Lung (tissue), 12 donors: ENCODE measurements around the gene HS3ST3B1. TPM values are rescaled to one million over a fixed set of nuclear protein-coding genes. Genes with fewer than 3 reads are reported as not detected.
A peak's percentile ranks its signal among the peaks of the same experiment; 100 is the strongest.

Experiments
- ATAC-seq: fragments of 200-7000 bp; cut with Tn5 transposase; one replicate; pipeline ENCODE4 v1.9.1; 2020; ENCODE audit warnings: moderate number of reproducible peaks; ENCODE audit not compliant: insufficient read depth, low FRiP score
- DNase-seq, 3 donors: peaks; one replicate each; pipeline ENCODE4 v3.0.0-alpha.2; 2013 to 2017
- H3K27ac ChIP-seq, 2 donors: one replicate each; pipeline ENCODE4 v1.5.1; 2013; ENCODE audit warnings: mild to moderate bottlenecking in 2 of 2, moderate library complexity in 2 of 2, control low read depth in 1 of 2, inconsistent platforms in 1 of 2, low read depth in 1 of 2, low read length in 1 of 2
- H3K27me3 ChIP-seq, 3 donors: one replicate each; pipeline ENCODE4 v1.5.1; 2013; ENCODE audit warnings: low read length in 2 of 3; ENCODE audit not compliant: control insufficient read depth in 3 of 3, insufficient read depth in 3 of 3
- H3K36me3 ChIP-seq, 4 donors: one replicate each; pipeline ENCODE4 v1.5.1; 2013; ENCODE audit warnings: low read length in 4 of 4, mild to moderate bottlenecking in 1 of 4, moderate library complexity in 1 of 4; ENCODE audit not compliant: control insufficient read depth in 4 of 4, insufficient read depth in 4 of 4
- H3K4me1 ChIP-seq, 5 donors: one replicate each; pipeline ENCODE4 v1.5.1; 2013; ENCODE audit warnings: low read length in 5 of 5, mild to moderate bottlenecking in 2 of 5, moderate library complexity in 1 of 5; ENCODE audit not compliant: control insufficient read depth in 5 of 5, insufficient read depth in 5 of 5
- H3K4me3 ChIP-seq: one replicate; pipeline ENCODE4 v1.5.1; 2013; ENCODE audit warnings: mild to moderate bottlenecking, control low read depth, moderate library complexity
- H3K9ac ChIP-seq, 2 donors: one replicate each; pipeline ENCODE4 v1.5.1; 2013; ENCODE audit warnings: low read length in 2 of 2, control low read depth in 1 of 2; ENCODE audit not compliant: insufficient read depth in 1 of 2
- H3K9me3 ChIP-seq, 4 donors: one replicate each; pipeline ENCODE4 v1.5.1; 2013; ENCODE audit warnings: low read length in 3 of 4, mild to moderate bottlenecking in 1 of 4, moderate library complexity in 1 of 4; ENCODE audit not compliant: control insufficient read depth in 4 of 4, insufficient read depth in 3 of 4
- CTCF ChIP-seq: IDR thresholded peaks from 2 replicates; pipeline ENCODE4 v1.5.1; 2012; ENCODE audit warnings: mild to moderate bottlenecking; ENCODE audit errors: control extremely low read depth, extremely low read depth
- WGBS, 2 donors: extraction: QIAGEN DNeasy Blood & Tissue Kit; methylation state at CpG; one replicate each; pipeline ENCODE4 v1.1.7; 2013; 5-methylcytosine and 5-hydroxymethylcytosine counted together
- polyA plus RNA-seq, 2 donors: library from polyadenylated mRNA; stranded (reverse); fragments of 200-250 nt; gene quantifications; one replicate each; pipeline ENCODE4 v1.2.1, GENCODE V29; 2013
- total RNA-seq, 2 donors: library from RNA; depleted of rRNA in 1 of 2; stranded (reverse); fragments of >200 nt in 1 of 2; gene quantifications; one replicate each; pipeline ENCODE4 v1.2.1, GENCODE V29; 2014 to 2021
- donor health status: control.
- donor health status: control.
- donor health status: Bipolar disorder and iron deficiency.
- donor health status: healthy.
- donor health status: DM: yes; HTN: yes; CAD: no.

The HS3ST3B1 gene
- total and polyA plus RNA-seq, 4 donors: 0.87 to 14.6 (median 5.3) TPM

DNA sequence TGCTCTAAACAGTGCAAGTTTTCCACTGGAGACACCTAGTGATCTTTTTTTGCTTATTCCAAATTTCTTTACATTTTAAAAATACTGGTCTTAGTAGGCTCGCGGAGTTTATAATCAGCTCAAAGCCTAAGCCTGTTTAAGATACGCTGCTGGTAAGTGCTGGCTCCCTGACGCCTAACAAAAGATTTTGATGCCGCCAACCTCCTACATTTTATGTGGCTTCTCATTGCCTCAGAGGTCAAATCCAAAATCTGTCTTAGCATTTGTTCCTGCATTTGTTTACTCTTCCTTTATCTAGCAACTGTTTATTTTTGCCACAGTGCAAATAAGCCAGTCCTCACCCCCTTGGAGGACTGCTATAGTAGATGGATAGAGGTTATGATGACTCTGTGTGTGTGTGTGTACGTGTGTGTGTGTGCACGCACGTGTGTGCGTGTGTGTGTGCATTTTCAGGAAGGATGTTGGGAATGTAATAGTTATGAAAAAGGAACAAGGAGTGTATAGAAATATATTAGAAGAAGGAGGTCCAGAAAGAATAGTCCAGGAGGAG is 24.8 kb downstream of the HS3ST3B1 start:
- no peak overlapping the region for H3K4me3 ChIP-seq
- TF ChIP-seq CTCF: no peak
- peaks cover 0 to 6% (median 0%) of the 10 kb centered on the region in 5 donors for H3K4me1 ChIP-seq
- 60 to 70% methylated on average over 9 of the region's 9 CpGs for WGBS, 2 donors
- H3K9ac ChIP-seq: no peak overlapping the region
- DNase-seq (no peak), ATAC-seq (no peak)
- H3K27me3 ChIP-seq: peaks cover 0 to 4% (median 2%) of the 10 kb centered on the region in 3 donors
- no peaks in the 10 kb centered on the region for H3K36me3 ChIP-seq
- H3K27ac ChIP-seq: no peak overlapping the region
- peaks cover 0 to 1% (median 0%) of the 10 kb centered on the region in 4 donors for H3K9me3 ChIP-seq

DNA sequence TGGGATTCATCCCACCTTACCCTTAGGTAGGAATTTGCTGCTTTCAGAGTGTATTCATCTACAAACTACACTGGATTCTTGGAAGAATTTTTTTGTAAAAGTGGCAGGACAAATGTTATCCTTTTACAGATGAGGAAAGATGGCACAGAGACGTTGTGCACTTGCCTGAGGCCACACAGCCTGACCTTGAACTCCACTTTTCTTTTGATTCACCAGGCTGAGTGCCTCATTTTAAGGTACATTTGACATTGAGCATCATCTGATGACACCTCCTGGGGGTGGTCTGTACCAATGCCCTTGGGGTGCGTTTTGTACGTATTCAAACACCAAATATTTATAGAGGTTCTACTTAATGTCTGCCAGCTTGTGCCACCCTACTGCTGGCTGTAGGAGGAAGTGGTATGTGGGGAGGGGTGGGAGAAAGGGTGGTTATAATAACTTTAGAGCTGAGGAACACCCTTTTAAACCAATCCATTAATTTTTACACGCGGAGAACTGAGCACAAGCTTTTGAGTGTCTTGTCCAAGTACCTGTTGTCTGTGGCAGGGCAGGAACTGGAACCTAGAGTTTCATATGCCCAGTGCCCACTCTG is 29.1 kb downstream of the HS3ST3B1 start:
- H3K4me3 ChIP-seq: no peak overlapping the region
- H3K36me3 ChIP-seq: no peaks in the 10 kb centered on the region
- no peak overlapping the region for H3K27ac ChIP-seq
- no peak for TF ChIP-seq CTCF
- peaks cover 0 to 4% (median 0%) of the 10 kb centered on the region in 3 donors for H3K27me3 ChIP-seq
- 59 to 60% methylated on average over 5 of the region's 5 CpGs for WGBS, 2 donors
- H3K4me1 ChIP-seq: peaks cover 0 to 8% (median 0%) of the 10 kb centered on the region in 5 donors
- no peaks in the 10 kb centered on the region for H3K9me3 ChIP-seq
- DNase-seq (no peak), ATAC-seq (no peak)
- H3K9ac ChIP-seq: no peak overlapping the region

GRCh38 chr17:14330492-14330962 is 29.6 kb downstream of the HS3ST3B1 start:
- DNase-seq (peak; percentile 77 to 90 (median 90)), ATAC-seq (no peak)
- no peak overlapping the region for H3K4me3 ChIP-seq
- 44 to 55% methylated on average over 8 of the region's 8 CpGs for WGBS, 2 donors
- H3K9me3 ChIP-seq: no peaks in the 10 kb centered on the region
- no peak overlapping the region for H3K27ac ChIP-seq
- no peaks in the 10 kb centered on the region for H3K36me3 ChIP-seq
- H3K27me3 ChIP-seq: peaks cover 0 to 4% (median 0%) of the 10 kb centered on the region in 3 donors
- peaks cover 0 to 8% (median 0%) of the 10 kb centered on the region in 5 donors for H3K4me1 ChIP-seq
- no peak for TF ChIP-seq CTCF
- H3K9ac ChIP-seq: no peak overlapping the region
